ENCODE results near the gene RASEF. TPM values are rescaled to one million over a fixed set of nuclear protein-coding genes. Genes with fewer than 3 reads are reported as not detected.

Gene RASEF
- total and polyA plus RNA-seq, 2 of the 13 experiments (the other 11 are each of a cell fraction or from before 2014, with no cell fraction given) = 0.07 TPM; not detected in 1

GRCh38 chr9:82991671-82992070, 71.3 kb downstream of the RASEF start:
- DNase-seq (ENCODE audit: low spot score) (peak; percentile 77), ATAC-seq (peak; percentile 94), FAIRE-seq (no peak)
- Histone ChIP-seq H3K4me1 (ENCODE audit: insufficient read depth, low read length) (peaks cover 19% of the 10 kb centered on the region), H3K27me3 (ENCODE audit: control insufficient read depth in 1 of 2, insufficient read depth in 2 of 2, low read length in 2 of 2) (peaks cover 0 to 2% of the 10 kb centered on the region in 2 experiments; a peak in 1 of 5 replicates), H4K20me1 (ENCODE audit: insufficient read depth, low read length) (no peaks in the 10 kb centered on the region), H3K9me3 (ENCODE audit: low read length) (no peaks in the 10 kb centered on the region), H2AFZ (ENCODE audit: low read length) (no peak overlapping the region), H3K79me2 (ENCODE audit: insufficient read depth, low read length) (no peaks in the 10 kb centered on the region), H3K4me2 (ENCODE audit: low read depth, low read length) (no peak overlapping the region), H3K9ac (ENCODE audit: insufficient read depth, low read depth, low read length) (no peak overlapping the region), H3K36me3 (replicated peaks in 1 of 2; ENCODE audit: control insufficient read depth in 1 of 2, insufficient read depth in 2 of 2, low read length in 2 of 2) (no peaks in the 10 kb centered on the region), H3K4me3 (replicated peaks in 1 of 3; ENCODE audit: insufficient read depth in 1 of 3, low read depth in 2 of 3, low read length in 3 of 3) (no peak overlapping the region), H3K27ac (ENCODE audit: extremely low read length, insufficient read depth, low read length) (no peak overlapping the region)
- BruUV-seq (replicated peaks) = no TSS peak
- intact Hi-C loops (cut with micrococcal nuclease; ENCODE audit: unreplicated experiment) (no loop called here), in situ Hi-C loops (cut with HindIII; ENCODE audit: extremely low pct_ligation_motif_present, low pct_unique_long_range_greater_than_20kb) (no loop called here)
- 5% methylated on average over 2 of the region's 2 CpGs for WGBS (ENCODE audit: low lambda C conversion rate)
- POLR2A ChIA-PET = no interaction called here
- CTCF ChIA-PET (ENCODE audit: low intra/inter-chr PET ratio, low total read pairs) = no interaction called here
- TF ChIP-seq KDM4B (CRISPR knock-in tag; IDR thresholded peaks at IDR 0.05) = no peak
- TF ChIP-seq FOXP4 (CRISPR knock-in tag; IDR thresholded peaks at IDR 0.05) = no peak
- TF ChIP-seq ZNF205 (CRISPR knock-in tag; IDR thresholded peaks at IDR 0.05) = no peak
- peak; percentile 24; the same call in 1 of the 2 replicates for TF ChIP-seq MAX (IDR thresholded peaks at IDR 0.05)
- no peak for TF ChIP-seq SNRNP70 (IDR thresholded peaks at IDR 0.05; ENCODE audit: low read depth, low read length)
- TF ChIP-seq HMG20A (CRISPR knock-in tag; IDR thresholded peaks at IDR 0.05; ENCODE audit: borderline replicate concordance) = peak; percentile 51; the same call in 1 of the 2 replicates
- TF ChIP-seq FOXA1 (IDR thresholded peaks at IDR 0.05) = no peak
- TF ChIP-seq FOXA1 (CRISPR knock-in tag; IDR thresholded peaks at IDR 0.05) = peak; percentile 32; the same call in 1 of the 2 replicates
- no peak for TF ChIP-seq THAP7 (CRISPR knock-in tag; IDR thresholded peaks at IDR 0.05)
- no peak for TF ChIP-seq RORA (CRISPR knock-in tag; IDR thresholded peaks at IDR 0.05)
- peak; percentile 70 for TF ChIP-seq GATAD2A (CRISPR knock-in tag; IDR thresholded peaks at IDR 0.05)
- no peak for TF ChIP-seq SIN3A (IDR thresholded peaks at IDR 0.05; ENCODE audit: borderline replicate concordance, low read depth, low read length)
- TF ChIP-seq LCORL (IDR thresholded peaks at IDR 0.05) = peak; percentile 97
- no peak for TF ChIP-seq LCORL (CRISPR knock-in tag; IDR thresholded peaks at IDR 0.05)
- no peak for TF ChIP-seq SP2 (CRISPR knock-in tag; IDR thresholded peaks at IDR 0.05)
- TF ChIP-seq SOX6 (IDR thresholded peaks at IDR 0.05) = no peak
- TF ChIP-seq SOX6 (CRISPR knock-in tag; IDR thresholded peaks at IDR 0.05) = peak; percentile 86
- TF ChIP-seq ZSCAN5A (CRISPR knock-in tag; IDR thresholded peaks at IDR 0.05; ENCODE audit: borderline replicate concordance) = no peak
- no peak for TF ChIP-seq KLF13 (CRISPR knock-in tag; IDR thresholded peaks at IDR 0.05)
- peak; percentile 34; the same call in 1 of the 2 replicates for TF ChIP-seq ZNF644 (CRISPR knock-in tag; IDR thresholded peaks at IDR 0.05; ENCODE audit: low read depth)
- TF ChIP-seq ZNF383 (CRISPR knock-in tag; IDR thresholded peaks at IDR 0.05; ENCODE audit: borderline replicate concordance) = no peak
- peak; percentile 39; the same call in 1 of the 2 replicates for TF ChIP-seq RXRB (CRISPR knock-in tag; IDR thresholded peaks at IDR 0.05; ENCODE audit: borderline replicate concordance)
- TF ChIP-seq ZNF18 (CRISPR knock-in tag; IDR thresholded peaks at IDR 0.05; ENCODE audit: insufficient replicate concordance) = no peak

All from HepG2 (cell line).